OCI-LY1 (cell line): ENCODE results near the gene ARHGEF28.

ENCODE experiments used
- H2AFZ ChIP-seq: fragments of 200-600 bp; sonication (generic), shearing (Covaris generic); 2 replicates; pipeline ENCODE4 v1.6.0; 2014; ENCODE audit warnings: antibody characterized with exemption, mild to moderate bottlenecking, low read length
- H3F3A ChIP-seq: fragments of 200-600 bp; sonication (generic), shearing (Covaris generic); 2 replicates; pipeline ENCODE4 v1.6.0; 2014; ENCODE audit warnings: mild to moderate bottlenecking, antibody characterized with exemption, low read length, moderate library complexity; ENCODE audit not compliant: insufficient read depth
- H3K27ac ChIP-seq: fragments of 200-600 bp; sonication (generic); 2 replicates; pipeline ENCODE4 v1.5.1; 2014; ENCODE audit warnings: low read length, mixed run types, mild to moderate bottlenecking, low read depth; ENCODE audit not compliant: poor library complexity, severe bottlenecking
- H3K27me3 ChIP-seq: fragments of 200-600 bp; sonication (generic); 2 replicates; pipeline ENCODE4 v1.6.0; 2014; ENCODE audit warnings: antibody characterized with exemption, mild to moderate bottlenecking, low read length, moderate library complexity; ENCODE audit not compliant: insufficient read depth
- H3K36me3 ChIP-seq: fragments of 200-600 bp; sonication (generic); 2 replicates; pipeline ENCODE4 v1.6.1; 2014; ENCODE audit warnings: mild to moderate bottlenecking, antibody characterized with exemption, low read length, moderate library complexity, mixed read lengths; ENCODE audit not compliant: insufficient read depth
- H3K4me1 ChIP-seq: fragments of 200-600 bp; sonication (generic); 2 replicates; pipeline ENCODE4 v1.5.1; 2014; ENCODE audit warnings: mild to moderate bottlenecking, low read length, moderate library complexity; ENCODE audit not compliant: insufficient read depth, severe bottlenecking
- H3K4me2 ChIP-seq: fragments of 200-600 bp; sonication (generic), shearing (Covaris generic); 2 replicates; pipeline ENCODE4 v1.6.1; 2014; ENCODE audit warnings: low read length
- H3K4me3 ChIP-seq: fragments of 200-600 bp; sonication (generic); 2 replicates; pipeline ENCODE4 v1.5.1; 2014; ENCODE audit warnings: low read length, low read depth, mild to moderate bottlenecking, mixed read lengths; ENCODE audit not compliant: poor library complexity, severe bottlenecking
- H3K79me2 ChIP-seq: fragments of 200-600 bp; shearing (Covaris generic); 2 replicates; pipeline ENCODE4 v1.6.1; 2016; ENCODE audit warnings: mixed run types, low read length, mixed read lengths; ENCODE audit not compliant: insufficient read depth
- H3K9ac ChIP-seq: fragments of 200-600 bp; sonication (generic), shearing (Covaris generic); 2 replicates; pipeline ENCODE4 v1.6.1; 2014; ENCODE audit warnings: mild to moderate bottlenecking, low read length, mixed read lengths
- H3K9me2 ChIP-seq: fragments of 200-600 bp; sonication (generic), shearing (Covaris generic); 2 replicates; pipeline ENCODE4 v1.6.1; 2014; ENCODE audit warnings: low read depth, mild to moderate bottlenecking, low read length, mixed read lengths
- H3K9me3 ChIP-seq: fragments of 200-600 bp; shearing (Covaris generic); 2 replicates; pipeline ENCODE4 v1.6.1; 2014; ENCODE audit warnings: low read length, mixed read lengths
- H4K20me1 ChIP-seq: fragments of 200-600 bp; sonication (generic), shearing (Covaris generic); 2 replicates; pipeline ENCODE4 v1.6.0; 2016; ENCODE audit warnings: mild to moderate bottlenecking, low read length; ENCODE audit not compliant: insufficient read depth
- CTCF ChIP-seq: fragments of 200-600 bp; sonication (generic), shearing (Covaris generic); IDR thresholded peaks from 2 replicates; pipeline ENCODE4 v1.5.1; 2017; ENCODE audit warnings: mild to moderate bottlenecking, antibody characterized with exemption, low read length, moderate library complexity, mixed read lengths
- EZH2 ChIP-seq: fragments of 200-600 bp; sonication (generic), shearing (Covaris generic); IDR thresholded peaks from 2 replicates; pipeline ENCODE4 v1.8.0; 2017; ENCODE audit warnings: borderline replicate concordance, mixed run types, mild to moderate bottlenecking, antibody characterized with exemption, low read length, moderate library complexity, mixed read lengths

ARHGEF28 gene

GRCh38 chr5:73672132-73672531, 46.1 kb downstream of the ARHGEF28 start:
- no peaks in the 10 kb centered on the region for H3K27me3 ChIP-seq
- no peak for TF ChIP-seq CTCF
- no peak for TF ChIP-seq EZH2
- no peak overlapping the region for H3K4me3 ChIP-seq
- H3K9me2 ChIP-seq = no peaks in the 10 kb centered on the region
- no peaks in the 10 kb centered on the region for H3K79me2 ChIP-seq
- no peak overlapping the region for H3K9ac ChIP-seq
- H3K4me2 ChIP-seq = no peak overlapping the region
- H3F3A ChIP-seq = no peaks in the 10 kb centered on the region
- H3K27ac ChIP-seq = no peak overlapping the region
- H3K9me3 ChIP-seq = no peaks in the 10 kb centered on the region
- H3K4me1 ChIP-seq = no peaks in the 10 kb centered on the region
- no peak overlapping the region for H2AFZ ChIP-seq
- H3K36me3 ChIP-seq = no peaks in the 10 kb centered on the region
- H4K20me1 ChIP-seq = no peaks in the 10 kb centered on the region

GRCh38 chr5:73673161-73673591, 47.2 kb downstream of the ARHGEF28 start:
- H3K9ac ChIP-seq = no peak overlapping the region
- H3K9me3 ChIP-seq = no peaks in the 10 kb centered on the region
- H4K20me1 ChIP-seq = no peaks in the 10 kb centered on the region
- H2AFZ ChIP-seq = no peak overlapping the region
- H3K4me2 ChIP-seq = no peak overlapping the region
- H3K4me3 ChIP-seq = no peak overlapping the region
- no peaks in the 10 kb centered on the region for H3K79me2 ChIP-seq
- TF ChIP-seq CTCF (no peak), EZH2 (no peak)
- no peaks in the 10 kb centered on the region for H3K9me2 ChIP-seq
- no peaks in the 10 kb centered on the region for H3K36me3 ChIP-seq
- H3K4me1 ChIP-seq = no peaks in the 10 kb centered on the region
- H3K27me3 ChIP-seq = no peaks in the 10 kb centered on the region
- H3F3A ChIP-seq = no peaks in the 10 kb centered on the region
- no peak overlapping the region for H3K27ac ChIP-seq

GRCh38 chr5:73674669-73675004, 48.6 kb downstream of the ARHGEF28 start:
- Histone ChIP-seq H3K4me1 (no peaks in the 10 kb centered on the region), H3K36me3 (no peaks in the 10 kb centered on the region), H3K79me2 (no peaks in the 10 kb centered on the region), H3K9me3 (no peaks in the 10 kb centered on the region), H3K9ac (no peak overlapping the region), H3F3A (no peaks in the 10 kb centered on the region), H3K27me3 (no peaks in the 10 kb centered on the region), H2AFZ (no peak overlapping the region), H3K27ac (no peak overlapping the region), H3K9me2 (no peaks in the 10 kb centered on the region), H4K20me1 (no peaks in the 10 kb centered on the region), H3K4me2 (no peak overlapping the region), H3K4me3 (no peak overlapping the region)
- no peak for TF ChIP-seq CTCF
- no peak for TF ChIP-seq EZH2
